ENCODE measurements around the gene RIN3.

DNA sequence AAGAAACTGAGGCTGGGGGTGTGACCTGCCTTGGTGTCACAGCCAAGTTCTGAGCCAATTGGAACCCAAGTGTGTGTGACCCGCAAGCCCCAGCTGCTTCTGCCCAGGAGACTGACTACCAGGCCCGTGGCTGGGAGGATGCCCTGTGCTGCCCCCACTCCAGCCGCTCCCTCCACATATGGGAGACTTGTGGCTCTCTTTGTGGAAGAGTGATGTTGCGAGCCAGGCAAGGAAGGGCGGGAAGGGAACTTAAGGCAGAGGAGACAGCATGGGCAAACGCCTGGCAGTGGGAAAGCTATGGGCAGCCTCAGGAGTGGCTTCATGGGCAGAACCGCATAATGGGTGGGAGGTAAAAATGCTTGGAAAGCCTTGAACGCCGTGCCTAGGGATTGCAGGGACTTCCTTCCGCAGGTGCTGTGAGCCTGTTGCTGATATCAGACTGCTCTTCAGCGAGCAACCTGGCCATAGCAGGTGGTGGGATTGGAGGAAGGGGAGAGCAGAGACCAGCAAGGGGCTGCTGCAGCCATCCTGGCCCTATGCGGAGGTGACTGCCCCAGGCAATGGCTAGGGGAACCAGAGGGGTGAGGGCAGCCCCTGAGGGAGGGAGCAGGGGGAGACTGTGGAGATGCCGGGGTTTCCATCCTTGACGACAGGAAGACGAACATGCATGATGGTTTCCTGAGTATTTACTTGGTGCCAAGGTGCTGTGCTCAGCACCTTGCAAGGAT is 119.1 kb downstream of the RIN3 start:
- TF ChIP-seq, protein P1, sequence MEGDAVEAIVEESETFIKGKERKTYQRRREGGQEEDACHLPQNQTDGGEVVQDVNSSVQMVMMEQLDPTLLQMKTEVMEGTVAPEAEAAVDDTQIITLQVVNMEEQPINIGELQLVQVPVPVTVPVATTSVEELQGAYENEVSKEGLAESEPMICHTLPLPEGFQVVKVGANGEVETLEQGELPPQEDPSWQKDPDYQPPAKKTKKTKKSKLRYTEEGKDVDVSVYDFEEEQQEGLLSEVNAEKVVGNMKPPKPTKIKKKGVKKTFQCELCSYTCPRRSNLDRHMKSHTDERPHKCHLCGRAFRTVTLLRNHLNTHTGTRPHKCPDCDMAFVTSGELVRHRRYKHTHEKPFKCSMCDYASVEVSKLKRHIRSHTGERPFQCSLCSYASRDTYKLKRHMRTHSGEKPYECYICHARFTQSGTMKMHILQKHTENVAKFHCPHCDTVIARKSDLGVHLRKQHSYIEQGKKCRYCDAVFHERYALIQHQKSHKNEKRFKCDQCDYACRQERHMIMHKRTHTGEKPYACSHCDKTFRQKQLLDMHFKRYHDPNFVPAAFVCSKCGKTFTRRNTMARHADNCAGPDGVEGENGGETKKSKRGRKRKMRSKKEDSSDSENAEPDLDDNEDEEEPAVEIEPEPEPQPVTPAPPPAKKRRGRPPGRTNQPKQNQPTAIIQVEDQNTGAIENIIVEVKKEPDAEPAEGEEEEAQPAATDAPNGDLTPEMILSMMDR (IDR thresholded peaks at IDR 0.05) = no peak
- no peak for TF ChIP-seq POLR2A (IDR thresholded peaks at IDR 0.05)
